Measurements from ENCODE around the gene STIM1. TPM values are rescaled to one million over a fixed set of nuclear protein-coding genes. Genes with fewer than 3 reads are reported as not detected.

Gene STIM1
- total RNA-seq, 1 experiment from 2014 or later = 15.2 TPM

DNA sequence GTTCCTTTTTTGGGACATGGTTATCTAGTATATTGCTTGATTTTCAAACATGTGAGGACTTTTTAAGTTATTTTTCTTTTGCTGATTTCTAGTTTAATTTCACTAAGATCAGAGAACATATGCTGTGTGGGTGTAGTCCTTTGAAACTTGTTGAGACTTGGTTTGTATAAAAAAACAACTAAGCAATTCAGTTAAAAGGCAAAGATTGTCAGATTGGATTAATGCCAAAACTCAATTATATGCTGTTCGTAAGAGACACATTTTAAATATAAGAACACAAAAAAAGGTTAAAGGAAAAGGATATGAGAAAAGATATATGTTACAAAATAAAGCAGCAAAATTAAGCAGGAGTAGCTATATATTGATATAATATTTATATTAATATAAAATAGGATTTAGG, 221.3 kb downstream of the STIM1 start:
- no peak overlapping the region for H3K27ac ChIP-seq (ENCODE audit: insufficient read length, low read depth, low read length)
- H4K8ac ChIP-seq (replicated peaks; ENCODE audit: insufficient read length, low read depth, low read length) = no peak overlapping the region
- H3K4ac ChIP-seq (ENCODE audit: low read depth, low read length) = no peak overlapping the region
- DNase-seq = no peak
- H3K23me2 ChIP-seq (ENCODE audit: insufficient read length, low read depth, low read length, poor library complexity, severe bottlenecking) = no peaks in the 10 kb centered on the region
- H3K9me3 Mint-ChIP-seq = no peaks in the 10 kb centered on the region
- no peak overlapping the region for H2BK15ac ChIP-seq (ENCODE audit: low read depth, low read length)
- H3K27me3 Mint-ChIP-seq (ENCODE audit: low read depth) = no peaks in the 10 kb centered on the region; the same call in 1 of the 2 replicates
- no peak overlapping the region for H2BK5ac ChIP-seq (ENCODE audit: insufficient read length, low read length)
- no peak overlapping the region for H3T11ph ChIP-seq (ENCODE audit: low read length)
- H2AK5ac ChIP-seq (ENCODE audit: insufficient read length, low read length) = no peak overlapping the region
- H4K5ac ChIP-seq (ENCODE audit: insufficient read length, low read depth, low read length) = no peak overlapping the region
- no peaks in the 10 kb centered on the region for H3K27me3 ChIP-seq (ENCODE audit: insufficient read depth, low read length)
- no peak overlapping the region for H3K56ac ChIP-seq (ENCODE audit: insufficient read length, low read depth, low read length)
- no peak overlapping the region for H2BK120ac ChIP-seq (ENCODE audit: low read depth, low read length, poor library complexity, severe bottlenecking)
- H3K4me2 ChIP-seq (ENCODE audit: insufficient read depth, insufficient read length, low read length) = no peak overlapping the region
- no CpG with 5 or more reads among the region's 1 CpG for WGBS (ENCODE audit: extremely low coverage, insufficient read length, low lambda C conversion rate)
- H3K79me1 ChIP-seq (ENCODE audit: insufficient read depth, low read depth, low read length, poor library complexity, severe bottlenecking) = no peaks in the 10 kb centered on the region
- H2AFZ ChIP-seq (ENCODE audit: low read length) = no peak overlapping the region
- H3K9ac ChIP-seq (ENCODE audit: extremely low read depth, insufficient read length, low read length) = no peak overlapping the region
- H3K36me3 Mint-ChIP-seq (ENCODE audit: insufficient read depth in 1 of 3, low read depth in 3 of 3) = no peaks in the 10 kb centered on the region
- H3K4me1 ChIP-seq (ENCODE audit: insufficient read depth, low read length) = no peaks in the 10 kb centered on the region
- peaks cover 4% of the 10 kb centered on the region in 2 experiments; a peak in 2 of 4 replicates for H3K4me1 Mint-ChIP-seq
- H3K23ac ChIP-seq (ENCODE audit: insufficient read length, low read depth, low read length) = no peak overlapping the region
- H2BK12ac ChIP-seq (ENCODE audit: insufficient read length, low read depth, low read length) = no peak overlapping the region
- no peaks in the 10 kb centered on the region for H3K79me2 ChIP-seq (ENCODE audit: insufficient read depth, low read length)
- H3K14ac ChIP-seq (ENCODE audit: insufficient read depth, low read length) = no peak overlapping the region
- H2BK20ac ChIP-seq (ENCODE audit: low read depth, low read length, poor library complexity, severe bottlenecking) = no peak overlapping the region
- no peaks in the 10 kb centered on the region for H4K20me1 ChIP-seq (ENCODE audit: control insufficient read depth, insufficient read depth, insufficient read length)
- TF ChIP-seq, protein P1, sequence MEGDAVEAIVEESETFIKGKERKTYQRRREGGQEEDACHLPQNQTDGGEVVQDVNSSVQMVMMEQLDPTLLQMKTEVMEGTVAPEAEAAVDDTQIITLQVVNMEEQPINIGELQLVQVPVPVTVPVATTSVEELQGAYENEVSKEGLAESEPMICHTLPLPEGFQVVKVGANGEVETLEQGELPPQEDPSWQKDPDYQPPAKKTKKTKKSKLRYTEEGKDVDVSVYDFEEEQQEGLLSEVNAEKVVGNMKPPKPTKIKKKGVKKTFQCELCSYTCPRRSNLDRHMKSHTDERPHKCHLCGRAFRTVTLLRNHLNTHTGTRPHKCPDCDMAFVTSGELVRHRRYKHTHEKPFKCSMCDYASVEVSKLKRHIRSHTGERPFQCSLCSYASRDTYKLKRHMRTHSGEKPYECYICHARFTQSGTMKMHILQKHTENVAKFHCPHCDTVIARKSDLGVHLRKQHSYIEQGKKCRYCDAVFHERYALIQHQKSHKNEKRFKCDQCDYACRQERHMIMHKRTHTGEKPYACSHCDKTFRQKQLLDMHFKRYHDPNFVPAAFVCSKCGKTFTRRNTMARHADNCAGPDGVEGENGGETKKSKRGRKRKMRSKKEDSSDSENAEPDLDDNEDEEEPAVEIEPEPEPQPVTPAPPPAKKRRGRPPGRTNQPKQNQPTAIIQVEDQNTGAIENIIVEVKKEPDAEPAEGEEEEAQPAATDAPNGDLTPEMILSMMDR (conservative IDR thresholded peaks at IDR 0.05) = no peak
- H3K18ac ChIP-seq (ENCODE audit: insufficient read length, low read depth, low read length) = no peak overlapping the region
- no peak overlapping the region for H4K91ac ChIP-seq (ENCODE audit: insufficient read length, low read depth, low read length)
- H3K27ac Mint-ChIP-seq = no peak overlapping the region
- H3K9me3 ChIP-seq (ENCODE audit: control insufficient read depth, low read depth, low read length) = no peaks in the 10 kb centered on the region
- no peak overlapping the region for H3K4me3 Mint-ChIP-seq

All from H9 (cell line).